GM21381 (cell line): Measurements from ENCODE around the gene GRIK1.

ENCODE experiments used
- ATAC-seq: cut with Tn5 transposase; IDR thresholded peaks from one replicate; pipeline ENCODE4 v1.9.1; 2021; ENCODE audit warnings: mild to moderate bottlenecking, moderate library complexity; ENCODE audit not compliant: unreplicated experiment

Gene GRIK1

DNA sequence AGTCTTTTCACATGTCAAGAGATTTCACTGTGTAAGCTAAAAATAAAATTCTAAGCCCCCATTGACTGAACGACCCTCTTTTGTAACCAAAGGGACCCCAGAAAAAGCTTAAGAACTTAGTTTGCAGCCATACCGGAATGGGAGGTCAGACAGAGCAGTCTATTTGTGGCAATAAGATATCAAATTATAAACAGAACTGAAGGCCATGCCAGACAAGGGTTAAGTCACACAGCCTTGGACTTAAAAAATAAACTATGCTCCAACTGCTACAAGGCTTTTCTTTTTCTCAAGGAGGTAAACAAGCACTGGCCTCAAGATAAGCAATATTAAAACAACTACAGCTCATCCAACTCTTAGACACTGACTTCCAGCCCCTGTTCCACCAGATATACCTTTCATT is 384.2 kb downstream of the GRIK1 start:
- no peak for ATAC-seq

- ATAC-seq, result no peak
Observed at GRCh38 chr21:29550205-29550604, 389.6 kb downstream of the GRIK1 start.

GRCh38 chr21:29549614-29550013 is 390.2 kb downstream of the GRIK1 start:
- no peak for ATAC-seq

DNA sequence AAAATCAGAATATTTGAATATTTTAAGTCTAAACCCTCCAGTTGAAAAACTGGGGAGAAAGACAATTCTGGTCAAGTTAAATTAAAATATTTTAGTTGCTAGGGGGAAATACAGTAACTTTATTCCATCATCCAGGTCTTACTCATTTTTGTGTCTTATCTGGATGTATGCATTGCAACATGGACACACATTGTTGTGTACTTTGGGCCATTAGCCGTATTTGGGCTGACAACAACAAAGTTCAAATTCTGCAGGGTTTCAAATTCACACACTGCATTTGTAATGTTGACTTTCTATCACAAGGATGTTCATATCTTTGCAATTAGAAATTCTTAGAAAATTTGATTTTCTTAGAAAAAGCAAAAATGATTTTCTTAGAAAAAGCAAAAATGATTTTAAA is 391.8 kb downstream of the GRIK1 start:
- ATAC-seq, result no peak

DNA sequence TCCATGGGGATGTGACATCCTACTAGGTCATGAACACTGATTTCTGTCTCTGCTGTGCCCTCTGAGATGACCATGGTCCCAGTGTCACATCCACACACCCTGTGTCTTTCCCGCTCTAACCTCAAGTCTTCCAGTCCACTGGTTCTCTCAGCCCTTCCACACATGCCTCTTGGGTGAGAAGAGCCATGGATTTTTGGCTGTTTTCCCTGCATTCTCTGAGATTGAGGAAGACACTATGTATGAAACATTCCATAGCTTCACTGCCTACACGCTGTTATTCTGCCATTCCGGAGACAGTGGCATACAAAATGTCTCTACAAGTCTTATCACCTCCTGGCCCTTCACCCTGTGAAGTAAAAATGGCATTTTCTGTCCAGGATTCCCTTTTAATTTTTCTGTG is 393.7 kb downstream of the GRIK1 start:
- no peak for ATAC-seq

DNA sequence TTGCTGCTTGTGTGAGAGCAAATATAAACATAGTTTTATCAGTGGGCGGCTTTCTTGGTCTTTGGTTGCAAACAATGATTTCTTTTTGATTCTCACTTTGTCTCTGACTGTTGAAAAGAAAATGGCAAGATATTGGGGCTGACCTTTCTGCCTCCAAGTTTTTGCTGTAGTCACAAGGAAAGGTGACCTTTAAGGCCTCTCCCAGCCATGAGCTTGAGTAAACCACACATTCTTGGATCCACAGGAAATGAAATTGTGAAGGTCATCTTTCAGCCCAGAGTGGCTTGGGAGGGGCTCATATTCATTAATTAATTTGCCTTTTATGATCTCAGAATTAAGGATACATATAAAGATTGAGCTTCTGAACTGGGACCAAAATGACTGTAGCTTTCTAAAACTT is 399.5 kb downstream of the GRIK1 start:
- ATAC-seq, result no peak

DNA sequence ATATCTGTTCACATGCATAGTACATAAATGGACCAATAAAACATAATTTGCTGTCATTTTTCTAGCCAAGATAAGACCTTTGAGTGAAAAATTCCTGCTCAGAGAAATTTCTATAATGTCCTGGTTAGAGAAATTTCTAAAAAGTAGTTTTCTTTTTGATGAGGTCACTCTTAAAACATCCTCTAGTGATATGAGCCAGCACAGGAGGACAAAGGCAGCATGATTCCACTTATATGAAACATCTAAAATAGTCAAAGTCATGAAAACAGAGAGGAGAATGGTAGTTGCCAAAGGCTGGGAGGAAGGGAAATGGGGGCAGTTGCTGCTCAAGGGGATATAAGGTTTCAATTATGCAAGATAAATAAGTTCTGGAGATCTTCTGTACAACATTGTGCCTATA is 401.7 kb downstream of the GRIK1 start:
- ATAC-seq, result no peak

DNA sequence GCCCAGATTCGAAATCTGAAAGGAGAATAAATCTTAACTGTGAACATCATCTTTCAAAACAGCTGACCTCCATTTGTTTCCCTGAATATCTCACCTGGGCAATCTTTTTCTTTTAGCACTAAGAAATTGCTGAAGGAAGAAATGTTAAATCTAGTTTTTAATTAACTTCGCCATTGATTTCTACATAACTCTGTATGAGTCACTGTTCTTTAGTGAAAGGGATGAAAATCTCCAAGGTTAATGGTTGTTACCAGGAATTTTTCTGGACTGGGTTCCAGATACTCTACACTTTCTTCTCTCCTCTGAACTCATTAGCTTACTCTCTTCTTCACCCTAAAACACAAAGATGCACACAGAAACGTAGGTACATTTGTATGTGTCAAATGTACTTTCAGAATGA is 405.3 kb downstream of the GRIK1 start:
- ATAC-seq, result no peak

GRCh38 chr21:29529139-29529538 is 410.7 kb downstream of the GRIK1 start:
- ATAC-seq, result no peak

GRCh38 chr21:29526545-29526944 is 413.3 kb downstream of the GRIK1 start:
- ATAC-seq, result no peak

GRCh38 chr21:29524055-29524454 is 415.7 kb downstream of the GRIK1 start:
- ATAC-seq, result no peak

DNA sequence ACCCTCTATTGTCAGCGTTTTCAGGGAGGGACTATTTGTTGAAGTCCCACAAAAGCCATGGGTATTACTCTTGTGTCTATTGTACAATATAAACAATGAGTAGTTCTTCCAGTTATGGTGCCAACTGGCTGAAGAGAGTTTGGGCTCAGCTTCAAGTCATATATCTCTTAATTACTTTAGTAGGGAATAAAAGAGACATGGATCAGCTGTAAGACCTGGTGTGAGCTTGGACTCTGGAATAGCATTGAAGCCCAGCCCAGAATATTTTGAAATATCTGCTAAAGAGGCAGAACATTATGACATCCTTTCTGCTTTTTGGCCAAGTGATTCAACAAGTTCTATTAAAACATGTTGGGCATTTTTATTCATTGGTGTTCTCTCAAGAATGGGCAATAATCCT is 416.1 kb downstream of the GRIK1 start:
- no peak for ATAC-seq

- ATAC-seq, result no peak
Observed at GRCh38 chr21:29521872-29522271, 417.9 kb downstream of the GRIK1 start.

DNA sequence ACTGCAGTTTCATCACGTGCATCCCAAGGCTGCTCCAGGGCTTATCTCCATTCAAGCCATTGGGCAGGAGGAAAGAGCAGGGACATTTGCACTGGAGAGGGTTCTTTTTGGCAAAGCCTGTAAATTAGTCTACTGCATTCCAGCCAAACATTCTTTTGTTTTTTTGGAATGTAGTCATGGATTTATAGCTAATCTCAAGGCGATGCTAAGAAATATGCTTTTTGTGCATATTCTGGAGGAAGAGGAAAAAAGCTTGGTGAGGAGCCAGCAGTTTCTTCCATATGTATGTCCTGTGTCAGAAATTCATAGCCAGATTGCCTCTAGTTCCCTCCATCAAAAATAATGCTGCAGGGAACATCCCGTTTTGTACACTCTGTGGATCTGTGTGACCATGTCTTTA is 419.6 kb downstream of the GRIK1 start:
- ATAC-seq, result no peak

DNA sequence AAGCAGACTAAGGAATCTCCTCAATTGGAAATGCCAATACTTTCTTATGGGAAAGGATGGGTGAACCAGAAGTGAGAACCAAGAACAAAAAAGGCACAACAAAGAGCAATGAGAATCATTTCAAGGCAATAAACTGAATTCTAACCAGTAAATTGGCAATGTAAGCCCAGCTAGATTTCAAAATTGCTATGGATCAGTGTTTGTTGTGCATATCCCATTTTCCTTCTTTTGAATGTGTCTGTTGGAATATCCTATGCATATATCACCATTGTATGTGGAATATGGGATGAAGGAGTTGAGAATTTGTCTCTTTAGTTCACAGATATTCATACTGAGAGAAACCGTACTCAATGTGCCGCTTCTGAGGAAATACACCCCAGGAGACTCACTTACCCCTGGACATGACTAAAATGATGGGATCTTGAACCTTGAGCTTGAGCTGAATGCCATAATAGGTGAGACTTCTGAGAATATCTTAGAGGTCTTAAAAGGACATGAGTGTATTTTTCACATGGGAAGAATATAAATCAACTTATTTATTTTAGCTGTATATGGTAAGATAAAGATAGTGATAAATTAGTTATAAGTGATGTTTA is 425.0 kb downstream of the GRIK1 start:
- no peak for ATAC-seq

DNA sequence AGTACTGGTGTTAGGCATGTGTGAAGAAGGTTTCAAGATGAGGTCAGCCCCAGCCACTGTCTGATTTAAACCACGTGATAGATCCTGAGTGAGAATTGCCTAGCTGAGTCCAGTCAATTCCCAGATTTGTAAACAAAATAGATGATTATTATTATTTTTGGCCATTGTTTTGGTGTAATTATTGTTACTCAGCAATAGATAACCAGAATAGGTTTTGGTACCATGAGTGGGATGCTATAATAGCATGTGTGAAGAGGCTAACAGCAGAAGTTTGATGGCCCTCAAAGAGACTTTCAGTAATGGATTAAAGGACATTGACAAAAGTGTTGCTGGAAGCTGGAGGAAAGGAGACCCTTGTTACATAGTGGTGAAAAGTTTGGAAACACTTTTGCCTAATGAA is 426.3 kb downstream of the GRIK1 start:
- no peak for ATAC-seq

GRCh38 chr21:29511096-29511495 is 428.7 kb downstream of the GRIK1 start:
- ATAC-seq, result no peak

- ATAC-seq, result no peak
Observed at GRCh38 chr21:29509121-29509520, 430.7 kb downstream of the GRIK1 start.

GRCh38 chr21:29508301-29508700 is 431.5 kb downstream of the GRIK1 start:
- ATAC-seq, result no peak

GRCh38 chr21:29506947-29507346 is 432.8 kb downstream of the GRIK1 start:
- ATAC-seq, result no peak

DNA sequence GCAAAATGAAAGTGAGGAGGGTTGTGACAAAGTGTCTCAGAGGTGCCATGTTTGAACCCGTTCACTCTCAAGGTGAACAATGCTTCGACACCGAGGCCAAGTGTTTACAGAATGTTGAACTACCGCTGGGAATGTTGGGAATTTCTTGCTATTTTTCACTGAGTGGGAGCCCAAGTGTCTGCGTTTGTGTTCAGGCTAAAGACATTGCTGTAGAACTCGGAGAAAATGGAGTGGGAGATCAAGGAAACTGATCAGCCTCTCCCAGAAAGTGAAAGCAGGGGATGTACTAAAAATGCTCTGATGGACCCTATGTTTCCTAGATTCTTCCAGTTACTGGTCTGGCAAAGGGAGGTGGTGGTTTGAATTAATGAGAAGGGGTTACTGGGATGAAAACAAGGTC is 433.6 kb downstream of the GRIK1 start:
- ATAC-seq, result no peak

DNA sequence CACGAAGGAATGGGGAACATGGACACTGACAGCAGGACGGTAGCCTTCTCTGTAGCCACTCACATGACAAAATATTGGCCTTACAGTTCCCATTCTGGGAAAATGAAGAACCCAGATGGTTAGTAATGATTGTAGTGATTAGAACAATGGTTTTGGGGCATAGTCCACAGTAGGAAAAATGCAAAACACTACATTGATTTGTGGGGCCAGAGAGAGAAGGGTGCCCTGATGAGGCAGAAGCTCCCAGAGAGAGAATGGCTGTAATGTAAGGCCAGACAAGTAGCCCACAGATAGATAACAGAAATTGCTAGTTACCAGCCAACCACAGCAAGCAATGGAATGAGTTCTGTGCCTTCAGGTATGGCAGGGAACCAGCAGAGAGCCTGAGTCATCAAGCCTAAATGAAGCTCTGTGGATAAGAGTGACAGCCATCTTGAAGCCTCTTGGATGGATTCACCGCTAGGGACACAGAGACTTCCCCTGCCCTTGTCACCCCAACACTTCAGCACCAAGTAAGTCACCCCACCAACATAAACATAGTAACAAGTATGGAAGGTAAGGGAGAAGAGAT is 435.0 kb downstream of the GRIK1 start:
- ATAC-seq, result no peak

GRCh38 chr21:29501451-29501850 is 438.3 kb downstream of the GRIK1 start:
- ATAC-seq, result no peak
